Stomach (tissue), 9 donors: ENCODE data around the gene UTS2B. TPM values are rescaled to one million over a fixed set of nuclear protein-coding genes. Genes with fewer than 3 reads are reported as not detected.

Experiments
- DNase-seq, 2 donors: peaks; one replicate each; pipeline versions ENCODE4 v3.0.0 to v3.0.0-alpha.2; 2013 to 2019
- H3K27ac ChIP-seq, 5 donors: fragments of 200-600 bp in 4 of 5; sonication (generic) in 4 of 5; one replicate each; pipeline ENCODE4 v1.5.1; 2013 to 2019; ENCODE audit warnings: mild to moderate bottlenecking in 1 of 5, moderate library complexity in 1 of 5
- H3K27me3 ChIP-seq, 3 donors: fragments of 200-600 bp; sonication (generic); one replicate each; pipeline ENCODE4 v1.5.1; 2017 to 2019; ENCODE audit warnings: mixed run types in 1 of 3
- H3K36me3 ChIP-seq, 4 donors: fragments of 200-600 bp; sonication (generic); 1 replicate in 3 of 4; 2 replicates in 1 of 4; pipeline ENCODE4 v1.5.1; 2016 to 2019
- H3K4me1 ChIP-seq, 4 donors: fragments of 200-600 bp; sonication (generic); one replicate each; pipeline ENCODE4 v1.5.1; 2016 to 2019
- H3K4me3 ChIP-seq, 4 donors: fragments of 200-600 bp; sonication (generic) in 3 of 4; one replicate each; pipeline ENCODE4 v1.5.1; 2016 to 2019; ENCODE audit warnings: mild to moderate bottlenecking in 1 of 4
- H3K9me3 ChIP-seq, 4 donors: fragments of 200-600 bp; sonication (generic); one replicate each; pipeline ENCODE4 v1.5.1; 2016 to 2019
- CTCF ChIP-seq, 7 experiments: fragments of 450-650 bp in 4 of 7; fragments of 200-600 bp in 3 of 7; sonication (generic) in 3 of 7; IDR thresholded peaks; one replicate each; pipeline ENCODE4 v1.5.1; 2016 to 2019; ENCODE audit warnings: antibody characterized with exemption in 7 of 7, control low read depth in 2 of 7, mild to moderate bottlenecking in 1 of 7
- EP300 ChIP-seq: sonication (generic); formaldehyde crosslinking; IDR thresholded peaks from one replicate; pipeline ENCODE4 v1.6.1; 2017; ENCODE audit warnings: antibody characterized with exemption
- POLR2A ChIP-seq, 4 donors: fragments of 450-650 bp; IDR thresholded peaks; one replicate each; pipeline ENCODE4 v1.6.1; 2016; ENCODE audit warnings: antibody characterized with exemption in 4 of 4, control low read depth in 2 of 4, mild to moderate bottlenecking in 1 of 4, moderate library complexity in 1 of 4
- POLR2AphosphoS5 ChIP-seq, 3 donors: sonication (generic); formaldehyde crosslinking; IDR thresholded peaks; one replicate each; pipeline ENCODE4 v1.6.1; 2016; ENCODE audit warnings: antibody characterized with exemption in 3 of 3
- WGBS, 5 donors: extraction: QIAGEN DNeasy Blood & Tissue Kit in 3 of 5; methylation state at CpG; one replicate each; pipeline versions ENCODE4 v1.1.5 to v1.1.7; 2013 to 2018; 5-methylcytosine and 5-hydroxymethylcytosine counted together
- intact Hi-C: fragments of 100-400 bp; cut with DNase I; formaldehyde crosslinking; loops from one replicate; pipeline ENCODE4 v1.15.1; 2023; ENCODE audit warnings: low total_unique reads
- polyA plus RNA-seq, 3 donors: library from polyadenylated mRNA; stranded (reverse); fragments of 200-250 nt; gene quantifications; one replicate each; pipeline ENCODE4 v1.2.3, GENCODE V29; 2013
- total RNA-seq, 5 donors: library from RNA; depleted of rRNA; stranded (reverse); fragments of >200 nt; gene quantifications; one replicate each; pipeline versions ENCODE4 v1.1.0 to v1.2.3, GENCODE V29; 2014 to 2016
- donor health status: healthy with polysubstance abuse.
- donor health status: Bipolar disorder and iron deficiency.
- donor health status: healthy.

Gene UTS2B
- total and polyA plus RNA-seq, 8 donors, result 0.20 to 0.46 TPM; not detected in 6

- Histone ChIP-seq H3K9me3 (no peaks in the 10 kb centered on the region), H3K4me1 (peaks cover 18 to 47% (median 29%) of the 10 kb centered on the region in 4 donors), H3K36me3 (no peaks in the 10 kb centered on the region), H3K27ac (peak within 1 kb of the TSS; percentile 92 to 97 (median 93)), H3K4me3 (peak within 1 kb of the TSS; percentile 62 to 96 (median 87)), H3K27me3 (no peaks in the 10 kb centered on the region)
- WGBS, 5 donors, result 0 to 1% (median 1%) methylated on average over 39 to 63 of the region's 63 CpGs
- intact Hi-C loops, result no loop called here
- peak in 1 of 7 experiments; percentile 7 for TF ChIP-seq CTCF (IDR thresholded peaks at IDR 0.05)
- TF ChIP-seq POLR2AphosphoS5 (IDR thresholded peaks at IDR 0.05), result peak in 2 of 3 donors; percentile 73 to 74
- TF ChIP-seq POLR2A (IDR thresholded peaks at IDR 0.05), result peak in 1 of 4 donors; percentile 14
- no peak for TF ChIP-seq EP300
- DNase-seq, result peak; percentile 86 to 94
Measured at GRCh38 chr3:191328962-191329653, 1.2 kb downstream of the UTS2B start, which contains the start of gene CCDC50. CCDC50 (plus strand) TSS chr3:191329394; CDS start chr3:191329675, 281 bp downstream.

GRCh38 chr3:191328383-191328961 is 1.9 kb downstream of the UTS2B start:
- 51 to 60% (median 57%) methylated on average over 9 of the region's 9 CpGs for WGBS, 5 donors
- Histone ChIP-seq H3K4me1 (peaks cover 18 to 42% (median 28%) of the 10 kb centered on the region in 4 donors), H3K9me3 (no peaks in the 10 kb centered on the region), H3K27ac (peak overlapping the region in 4 of 5 donors; percentile 92 to 97 (median 94)), H3K4me3 (peak overlapping the region; percentile 62 to 96 (median 87)), H3K36me3 (no peaks in the 10 kb centered on the region), H3K27me3 (no peaks in the 10 kb centered on the region)
- DNase-seq, result peak in 1 of 2 donors; percentile 9
- intact Hi-C loops, result no loop called here
- no peak for TF ChIP-seq EP300

GRCh38 chr3:191327526-191327925 is 2.8 kb downstream of the UTS2B start:
- Histone ChIP-seq H3K9me3 (no peaks in the 10 kb centered on the region), H3K4me1 (peaks cover 18 to 32% (median 23%) of the 10 kb centered on the region in 4 donors), H3K36me3 (no peaks in the 10 kb centered on the region), H3K4me3 (no peak overlapping the region), H3K27me3 (no peaks in the 10 kb centered on the region), H3K27ac (no peak overlapping the region)
- WGBS, 5 donors, result 46 to 83% (median 64%) methylated on average over 2 of the region's 2 CpGs
- no peak for DNase-seq
- TF ChIP-seq CTCF (IDR thresholded peaks at IDR 0.05), result no peak
- TF ChIP-seq POLR2AphosphoS5 (IDR thresholded peaks at IDR 0.05), result no peak
- TF ChIP-seq POLR2A (IDR thresholded peaks at IDR 0.05), result no peak
- TF ChIP-seq EP300, result no peak
- intact Hi-C loops, result no loop called here

- no peak overlapping the region for H3K4me3 ChIP-seq
- H3K36me3 ChIP-seq, result no peaks in the 10 kb centered on the region
- TF ChIP-seq CTCF (IDR thresholded peaks at IDR 0.05), result no peak
- TF ChIP-seq POLR2A (IDR thresholded peaks at IDR 0.05), result no peak
- no peak for TF ChIP-seq POLR2AphosphoS5 (IDR thresholded peaks at IDR 0.05)
- TF ChIP-seq EP300, result no peak
- intact Hi-C loops, result no loop called here
- no peak for DNase-seq
- H3K4me1 ChIP-seq, result peaks cover 6 to 11% (median 7%) of the 10 kb centered on the region in 4 donors
- 93 to 100% (median 94%) methylated on average over 2 of the region's 2 CpGs for WGBS, 5 donors
- H3K9me3 ChIP-seq, result no peaks in the 10 kb centered on the region
- no peak overlapping the region for H3K27ac ChIP-seq
- no peaks in the 10 kb centered on the region for H3K27me3 ChIP-seq
Measured at GRCh38 chr3:191324936-191325335, 5.4 kb downstream of the UTS2B start.
